ENCODE results near the gene BTBD18.
A peak's percentile ranks its signal among the peaks of the same experiment; 100 is the strongest.

DNA sequence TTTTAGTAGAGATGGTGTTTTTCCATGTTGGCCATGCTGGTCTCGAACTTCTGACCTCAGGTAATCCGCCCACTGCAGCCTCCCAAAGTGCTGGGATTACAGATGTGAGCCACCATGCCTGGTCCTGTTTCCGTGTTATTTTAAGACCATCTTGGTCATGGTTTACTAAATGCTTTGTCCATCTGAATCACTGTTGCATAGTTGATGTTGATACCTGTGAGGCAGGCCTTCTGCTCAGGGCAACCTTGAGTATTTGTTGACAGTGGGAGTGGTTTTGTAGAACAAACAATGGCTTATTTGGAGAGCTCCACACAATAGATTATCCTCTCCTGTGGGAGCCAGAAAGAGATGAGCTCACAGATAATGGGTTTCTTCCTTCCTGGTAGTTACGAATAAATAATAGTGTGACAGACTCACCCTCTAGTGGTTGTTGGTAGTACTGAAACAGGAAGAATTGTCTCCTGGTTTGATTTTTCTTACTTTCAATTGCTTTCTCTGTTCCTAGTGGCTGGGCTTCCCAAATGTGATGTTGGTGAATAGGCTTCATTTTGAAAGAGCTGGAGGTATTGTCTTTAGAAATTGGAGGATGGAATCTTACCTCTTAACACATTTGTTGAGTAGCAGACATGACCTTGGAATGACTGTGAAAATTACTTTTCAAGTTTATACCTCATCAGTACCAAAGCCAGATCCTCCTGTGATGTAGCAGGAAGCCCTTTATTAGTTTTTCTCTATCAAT, 49.0 kb upstream of the BTBD18 start:
- TF ChIP-seq, protein P1, sequence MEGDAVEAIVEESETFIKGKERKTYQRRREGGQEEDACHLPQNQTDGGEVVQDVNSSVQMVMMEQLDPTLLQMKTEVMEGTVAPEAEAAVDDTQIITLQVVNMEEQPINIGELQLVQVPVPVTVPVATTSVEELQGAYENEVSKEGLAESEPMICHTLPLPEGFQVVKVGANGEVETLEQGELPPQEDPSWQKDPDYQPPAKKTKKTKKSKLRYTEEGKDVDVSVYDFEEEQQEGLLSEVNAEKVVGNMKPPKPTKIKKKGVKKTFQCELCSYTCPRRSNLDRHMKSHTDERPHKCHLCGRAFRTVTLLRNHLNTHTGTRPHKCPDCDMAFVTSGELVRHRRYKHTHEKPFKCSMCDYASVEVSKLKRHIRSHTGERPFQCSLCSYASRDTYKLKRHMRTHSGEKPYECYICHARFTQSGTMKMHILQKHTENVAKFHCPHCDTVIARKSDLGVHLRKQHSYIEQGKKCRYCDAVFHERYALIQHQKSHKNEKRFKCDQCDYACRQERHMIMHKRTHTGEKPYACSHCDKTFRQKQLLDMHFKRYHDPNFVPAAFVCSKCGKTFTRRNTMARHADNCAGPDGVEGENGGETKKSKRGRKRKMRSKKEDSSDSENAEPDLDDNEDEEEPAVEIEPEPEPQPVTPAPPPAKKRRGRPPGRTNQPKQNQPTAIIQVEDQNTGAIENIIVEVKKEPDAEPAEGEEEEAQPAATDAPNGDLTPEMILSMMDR (IDR thresholded peaks at IDR 0.05; ENCODE audit: poor library complexity): peak; percentile 93
- TF ChIP-seq EZH2 (IDR thresholded peaks at IDR 0.05; ENCODE audit: borderline replicate concordance) (no peak), EZH2phosphoT487 (IDR thresholded peaks at IDR 0.05; ENCODE audit: low read depth, severe bottlenecking, unreplicated experiment) (no peak)
